H1 (cell line): ENCODE measurements around the gene WNK2. TPM values are rescaled to one million over a fixed set of nuclear protein-coding genes. Genes with fewer than 3 reads are reported as not detected.

ENCODE experiments used
- CTCF ChIA-PET: fragments of 300-600 bp; sonication (Branson Sonifier 250); formaldehyde crosslinking; loops from one replicate; lab custom pipeline; 2021; ENCODE audit not compliant: partially characterized antibody; lab: Charles Lee
- POLR2A ChIA-PET: fragments of 300-600 bp; sonication (Branson Sonifier 250); formaldehyde crosslinking; loops from one replicate; lab custom pipeline; 2021; ENCODE audit warnings: inconsistent platforms; ENCODE audit not compliant: partially characterized antibody; lab: Charles Lee
- DNase-seq, 2 experiments: peaks; one replicate each; pipeline versions ENCODE4 v3.0.0 to v3.0.0-alpha.2; 2010 to 2022; ENCODE audit warnings: low spot score in 2 of 2, low read depth in 1 of 2, mixed read lengths in 1 of 2
- FAIRE-seq: peaks from 2 replicates; lab custom pipeline; 2011; peaks lifted over from hg19 to GRCh38; lab: Jason Lieb, UNC
- H2AFZ ChIP-seq: 2 replicates; pipeline ENCODE4 v1.8.1; 2012; ENCODE audit warnings: low read length, inconsistent platforms
- H2AK5ac ChIP-seq: 2 replicates; pipeline ENCODE4 v1.6.1; 2013; ENCODE audit warnings: low read depth, low read length
- H2BK120ac ChIP-seq: replicated peaks from 2 replicates; pipeline ENCODE3; 2013; ENCODE audit warnings: low read depth, low read length, inconsistent platforms
- H2BK12ac ChIP-seq: 2 replicates; pipeline ENCODE4 v1.6.1; 2013; ENCODE audit warnings: low read depth, low read length
- H2BK15ac ChIP-seq: 2 replicates; pipeline ENCODE4 v1.6.1; 2013; ENCODE audit warnings: low read length
- H2BK20ac ChIP-seq: 2 replicates; pipeline ENCODE4 v1.6.1; 2013; ENCODE audit warnings: low read length
- H2BK5ac ChIP-seq: 2 replicates; pipeline ENCODE4 v1.6.1; 2013; ENCODE audit warnings: low read depth, low read length
- H3K14ac ChIP-seq: 2 replicates; pipeline ENCODE4 v1.6.1; 2013; ENCODE audit warnings: inconsistent platforms; ENCODE audit not compliant: insufficient read length
- H3K18ac ChIP-seq: 2 replicates; pipeline ENCODE4 v1.6.1; 2013; ENCODE audit warnings: low read length; ENCODE audit errors: extremely low read depth
- H3K23ac ChIP-seq: 2 replicates; pipeline ENCODE4 v1.6.1; 2013; ENCODE audit warnings: inconsistent platforms; ENCODE audit not compliant: insufficient read length
- H3K23me2 ChIP-seq: 2 replicates; pipeline ENCODE4 v1.6.1; 2013; ENCODE audit warnings: low read depth, low read length
- H3K27ac ChIP-seq: 2 replicates; pipeline ENCODE4 v1.6.1; 2011; ENCODE audit warnings: low read depth, low read length, inconsistent platforms
- H3K27me3 ChIP-seq, 4 experiments: replicated peaks in 1 of 4; 1 replicate in 1 of 4; 2 replicates in 3 of 4; pipeline versions ENCODE4 v1.6.1 to v1.8.1; 2011 to 2013; ENCODE audit warnings: low read length in 3 of 4, mild to moderate bottlenecking in 3 of 4, inconsistent platforms in 2 of 4, mixed read lengths in 2 of 4, moderate library complexity in 1 of 4; ENCODE audit not compliant: control insufficient read depth in 3 of 4, insufficient read depth in 3 of 4; ENCODE audit errors: extremely low read depth in 1 of 4
- H3K36me3 ChIP-seq, 4 experiments: 2 replicates each; pipeline versions ENCODE4 v1.6.1 to v1.8.1; 2011 to 2013; ENCODE audit warnings: mild to moderate bottlenecking in 4 of 4, low read length in 3 of 4, moderate library complexity in 2 of 4, control low read depth in 1 of 4, inconsistent platforms in 1 of 4; ENCODE audit not compliant: insufficient read depth in 4 of 4, control insufficient read depth in 2 of 4
- H3K4ac ChIP-seq: replicated peaks from 2 replicates; pipeline ENCODE3; 2013; ENCODE audit warnings: low read length, low read depth, mixed read lengths, inconsistent platforms; ENCODE audit not compliant: insufficient read length
- H3K4me1 ChIP-seq, 4 experiments: replicated peaks in 1 of 4; 1 replicate in 1 of 4; 2 replicates in 3 of 4; pipeline versions ENCODE4 v1.6.1 to v1.8.1; 2011 to 2013; ENCODE audit warnings: low read length in 3 of 4, inconsistent platforms in 2 of 4, mixed read lengths in 1 of 4; ENCODE audit not compliant: insufficient read depth in 4 of 4, control insufficient read depth in 3 of 4
- H3K4me2 ChIP-seq, 2 experiments: 2 replicates each; pipeline versions ENCODE4 v1.6.1 to v1.8.1; 2011 to 2013; ENCODE audit warnings: low read depth in 2 of 2, low read length in 2 of 2, control low read depth in 1 of 2, inconsistent platforms in 1 of 2, mild to moderate bottlenecking in 1 of 2; ENCODE audit not compliant: insufficient read depth in 1 of 2
- H3K4me3 ChIP-seq, 4 experiments: fragments of 200-600, 300-600 bp in 1 of 4; sonication (generic), shearing (Covaris generic), sonication (Bioruptor Twin) in 1 of 4; 2 replicates each; pipeline versions ENCODE4 v1.5.1 to v1.8.1; 2011 to 2016; ENCODE audit warnings: low read length in 4 of 4, low read depth in 3 of 4, control low read depth in 2 of 4, inconsistent platforms in 2 of 4, mild to moderate bottlenecking in 2 of 4, mixed read lengths in 1 of 4, moderate library complexity in 1 of 4; ENCODE audit not compliant: insufficient read depth in 2 of 4; ENCODE audit errors: extremely low read depth in 1 of 4
- H3K56ac ChIP-seq: replicated peaks from 2 replicates; pipeline ENCODE3; 2013; ENCODE audit warnings: low read depth, mild to moderate bottlenecking, mixed read lengths, low read length, inconsistent platforms; ENCODE audit not compliant: insufficient read length
- H3K79me1 ChIP-seq: 2 replicates; pipeline ENCODE4 v1.6.1; 2013; ENCODE audit warnings: low read depth, low read length, control low read depth
- H3K79me2 ChIP-seq, 2 experiments: 2 replicates each; pipeline versions ENCODE4 v1.6.1 to v1.8.1; 2012 to 2013; ENCODE audit warnings: low read length in 2 of 2, mild to moderate bottlenecking in 2 of 2, inconsistent platforms in 1 of 2; ENCODE audit not compliant: insufficient read depth in 2 of 2, control insufficient read depth in 1 of 2
- H3K9ac ChIP-seq, 4 experiments: replicated peaks in 1 of 4; 1 replicate in 1 of 4; 2 replicates in 3 of 4; pipeline versions ENCODE4 v1.6.1 to v1.8.1; 2011 to 2013; ENCODE audit warnings: low read depth in 3 of 4, low read length in 3 of 4, control low read depth in 2 of 4, mild to moderate bottlenecking in 2 of 4, moderate library complexity in 2 of 4, inconsistent platforms in 1 of 4; ENCODE audit errors: extremely low read depth in 1 of 4
- H3K9me3 ChIP-seq, 2 experiments: 2 replicates each; pipeline versions ENCODE4 v1.6.1 to v1.8.1; 2012 to 2013; ENCODE audit warnings: mild to moderate bottlenecking in 2 of 2, moderate library complexity in 2 of 2, control low read depth in 1 of 2, inconsistent platforms in 1 of 2, low read depth in 1 of 2, low read length in 1 of 2, mixed read lengths in 1 of 2; ENCODE audit not compliant: insufficient read depth in 2 of 2
- H4K20me1 ChIP-seq, 2 experiments: replicated peaks in 1 of 2; 2 replicates each; pipeline versions ENCODE3 to v1.8.1; 2011 to 2013; ENCODE audit warnings: inconsistent platforms in 2 of 2, low read length in 2 of 2, mild to moderate bottlenecking in 1 of 2; ENCODE audit not compliant: insufficient read depth in 2 of 2, control insufficient read depth in 1 of 2
- H4K5ac ChIP-seq: 2 replicates; pipeline ENCODE4 v1.6.1; 2013; ENCODE audit warnings: low read length, low read depth, mixed read lengths, inconsistent platforms; ENCODE audit not compliant: insufficient read length
- H4K8ac ChIP-seq: 2 replicates; pipeline ENCODE4 v1.8.0; 2013; ENCODE audit warnings: mild to moderate bottlenecking, moderate library complexity, low read length, inconsistent platforms; ENCODE audit not compliant: insufficient read depth; ENCODE audit errors: extremely low read depth
- H4K91ac ChIP-seq: replicated peaks from 2 replicates; pipeline ENCODE3; 2013; ENCODE audit warnings: low read length, mixed read lengths, inconsistent platforms; ENCODE audit not compliant: insufficient read length
- MAFK ChIP-seq: IDR thresholded peaks from 2 replicates; pipeline ENCODE4 v1.6.1; 2012; ENCODE audit warnings: low read depth, mild to moderate bottlenecking, improper control_type of control experiment, low read length
- SP4 ChIP-seq: IDR thresholded peaks from 2 replicates; pipeline ENCODE4 v1.6.1; 2012; ENCODE audit warnings: low read length, inconsistent platforms
- TAF1 ChIP-seq: IDR thresholded peaks from 2 replicates; pipeline ENCODE4 v1.6.1; 2011; ENCODE audit warnings: mild to moderate bottlenecking, low read depth, low read length
- WGBS, 2 experiments: shearing (Covaris generic) in 1 of 2; methylation state at CpG; one replicate each; pipeline versions ENCODE4 v1.1.6 to v1.1.7; 2013 to 2015; ENCODE audit warnings: low lambda C conversion rate in 2 of 2, mixed read lengths in 2 of 2, inconsistent platforms in 1 of 2, low coverage in 1 of 2, missing lambda C conversion rate in 1 of 2; ENCODE audit not compliant: insufficient replicate concordance in 2 of 2, insufficient coverage in 1 of 2, insufficient read length in 1 of 2; ENCODE audit errors: extremely low coverage in 1 of 2, missing lambda C conversion rate in 1 of 2; 5-methylcytosine and 5-hydroxymethylcytosine counted together
- polyA plus RNA-seq, 7 experiments: library from polyadenylated mRNA; depleted of rRNA in 3 of 7; stranded (reverse) in 5 of 7; unstranded in 2 of 7; fragments of >200 nt in 5 of 7; fragments of 200-250 nt in 2 of 7; gene quantifications; 1 replicate in 5 of 7; 2 replicates in 1 of 7; 4 replicates in 1 of 7; pipeline versions ENCODE4 v1.2.1 to v1.2.3, GENCODE V29; 2011 to 2013; ENCODE audit warnings: missing spikeins in 2 of 7, mixed read lengths in 2 of 7
- total RNA-seq: library from RNA; stranded (reverse); fragmentation: NEBNext Ultra II Directional; extraction: Animal tissue kit (Norgen Biotek cat#: 25700); gene quantifications from 2 replicates; pipeline ENCODE4 v1.2.1, GENCODE V29; 2021

The WNK2 gene
- total and polyA plus RNA-seq, 2 of the 8 experiments (the other 6 are each of a cell fraction or from before 2014, with no cell fraction given): 12.0 to 87.2 TPM

DNA sequence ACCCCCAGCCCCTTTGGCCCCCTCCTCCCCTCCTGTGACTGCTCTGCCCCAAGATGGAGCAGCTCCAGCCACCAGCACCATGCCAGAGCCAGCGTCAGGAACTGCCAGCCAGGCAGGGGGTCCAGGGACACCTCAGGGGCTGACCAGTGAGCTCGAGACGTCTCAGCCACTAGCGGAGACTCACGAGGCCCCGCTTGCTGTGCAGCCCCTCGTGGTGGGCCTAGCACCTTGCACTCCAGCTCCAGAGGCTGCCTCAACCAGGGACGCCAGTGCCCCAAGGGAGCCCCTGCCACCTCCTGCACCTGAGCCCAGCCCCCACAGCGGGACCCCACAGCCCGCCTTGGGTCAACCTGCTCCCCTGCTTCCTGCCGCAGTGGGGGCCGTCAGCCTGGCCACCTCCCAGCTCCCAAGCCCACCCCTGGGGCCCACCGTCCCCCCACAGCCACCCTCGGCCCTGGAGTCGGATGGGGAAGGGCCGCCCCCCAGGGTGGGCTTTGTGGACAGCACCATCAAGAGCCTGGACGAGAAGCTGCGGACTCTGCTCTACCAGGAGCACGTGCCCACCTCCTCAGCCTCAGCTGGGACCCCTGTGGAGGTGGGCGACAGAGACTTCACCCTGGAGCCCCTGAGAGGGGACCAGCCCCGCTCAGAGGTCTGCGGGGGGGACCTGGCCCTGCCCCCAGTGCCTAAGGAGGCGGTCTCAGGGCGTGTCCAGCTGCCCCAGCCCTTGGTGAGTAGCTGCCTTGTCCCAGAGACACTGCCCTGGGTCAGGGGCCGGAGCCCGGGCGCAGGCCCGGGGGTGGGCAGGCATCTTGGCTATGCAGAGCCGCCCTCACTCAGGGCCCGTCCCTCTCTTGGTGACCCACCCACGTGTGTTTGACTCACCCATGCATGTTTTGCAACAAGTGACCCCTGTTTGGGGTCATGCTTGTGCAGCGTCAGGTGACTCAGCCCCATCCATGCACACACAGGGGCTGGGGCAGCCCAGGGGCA is 105.2 kb downstream of the WNK2 start:
- Histone ChIP-seq H4K8ac (0 out of 2 replicates have a peak overlapping the region, but pooled peaks have one; percentile 40), H2BK15ac (no peak overlapping the region), H2AK5ac (no peak overlapping the region), H3K9me3 (no peaks in the 10 kb centered on the region), H3K9ac (no peak overlapping the region), H3K27ac (no peak overlapping the region), H3K4me2 (no peak overlapping the region), H3K23me2 (no peaks in the 10 kb centered on the region), H3K4ac (no peak overlapping the region), H4K20me1 (no peaks in the 10 kb centered on the region), H3K23ac (no peak overlapping the region), H3K4me1 (no peaks in the 10 kb centered on the region), H3K79me1 (no peaks in the 10 kb centered on the region), H4K91ac (no peak overlapping the region), H3K79me2 (no peaks in the 10 kb centered on the region), H2BK20ac (no peak overlapping the region), H4K5ac (no peak overlapping the region), H2BK5ac (no peak overlapping the region), H3K4me3 (no peak overlapping the region), H2BK120ac (no peak overlapping the region), H3K27me3 (no peaks in the 10 kb centered on the region), H3K14ac (no peak overlapping the region), H3K56ac (no peak overlapping the region), H2BK12ac (no peak overlapping the region), H3K18ac (no peak overlapping the region), H2AFZ (no peak overlapping the region), H3K36me3 (peaks cover 0 to 5% (median 2%) of the 10 kb centered on the region in 4 experiments; a peak in 2 of 8 replicates)
- POLR2A ChIA-PET: interaction anchor here (1.2 to 1.5 kb wide), 2 partner anchors 13 to 58 kb away, joined by 3 to 4 read pairs; no protein-coding TSS in a partner anchor
- FAIRE-seq (no peak), DNase-seq (peak in 1 of 2 experiments; percentile 47)
- CTCF ChIA-PET: interaction anchor here (0.6 to 5.2 kb wide), 24 partner anchors 9 to 815 kb away, joined by 3 to 40 read pairs (median 4); no protein-coding TSS in a partner anchor
- 94% methylated on average over 26 of the region's 32 CpGs; no CpG with 5 or more reads in 1 of the 2 experiments for WGBS, 2 experiments
- TF ChIP-seq MAFK (no peak), SP4 (no peak), TAF1 (no peak)
